SK-N-SH (cell line): ENCODE results near the gene TMEM117. TPM values are rescaled to one million over a fixed set of nuclear protein-coding genes. Genes with fewer than 3 reads are reported as not detected.

Experiments used
- CTCF ChIA-PET: fragments of 300-600, 350-600 bp; formaldehyde crosslinking; extraction: SDS; loops from one replicate; lab custom pipeline; 2021; lab: Yijun Ruan, JAX
- POLR2A ChIA-PET: fragments of 350-600 bp; sonication (Branson Sonifier 250); formaldehyde crosslinking; extraction: SDS; loops from one replicate; lab custom pipeline; 2020; ENCODE audit warnings: antibody characterized with exemption, inconsistent platforms; lab: Yijun Ruan, JAX
- DNase-seq: peaks from one replicate; pipeline ENCODE4 v3.0.0; 2012
- H2AFZ ChIP-seq: fragments of 200-600 bp; sonication (generic); 2 replicates; pipeline ENCODE4 v1.8.1; 2016; ENCODE audit warnings: antibody characterized with exemption, mild to moderate bottlenecking, low read depth
- H3F3A ChIP-seq: fragments of 200-600 bp; sonication (generic); replicated peaks from 2 replicates; pipeline ENCODE3; 2016; ENCODE audit warnings: antibody characterized with exemption, mild to moderate bottlenecking; ENCODE audit not compliant: insufficient read depth
- H3K27ac ChIP-seq, 2 experiments: fragments of 200-500 bp in 1 of 2; fragments of 200-600 bp in 1 of 2; sonication (Bioruptor generic) in 1 of 2; sonication (generic), shearing (Covaris generic) in 1 of 2; 2 replicates each; pipeline versions ENCODE4 v1.5.1 to v1.6.1; 2014 to 2016; ENCODE audit warnings: low read depth in 2 of 2, inconsistent platforms in 1 of 2, low read length in 1 of 2, mild to moderate bottlenecking in 1 of 2, mixed read lengths in 1 of 2
- H3K27me3 ChIP-seq: fragments of 200-600 bp; sonication (generic), shearing (Covaris generic); 2 replicates; pipeline ENCODE4 v1.6.1; 2016; ENCODE audit warnings: mixed run types; ENCODE audit not compliant: insufficient read depth
- H3K36me3 ChIP-seq, 2 experiments: fragments of 200-500 bp in 1 of 2; fragments of 200-600 bp in 1 of 2; sonication (Bioruptor generic) in 1 of 2; sonication (generic) in 1 of 2; replicated peaks in 1 of 2; 2 replicates each; pipeline versions ENCODE3 to v1.5.1; 2014 to 2016; ENCODE audit warnings: low read length in 1 of 2, mild to moderate bottlenecking in 1 of 2; ENCODE audit not compliant: insufficient read depth in 2 of 2, control insufficient read depth in 1 of 2
- H3K4me1 ChIP-seq, 2 experiments: fragments of 200-500 bp in 1 of 2; fragments of 200-600 bp in 1 of 2; sonication (Bioruptor generic) in 1 of 2; sonication (generic), shearing (Covaris generic) in 1 of 2; 2 replicates each; pipeline versions ENCODE4 v1.5.1 to v1.6.1; 2014 to 2016; ENCODE audit warnings: low read depth in 1 of 2, low read length in 1 of 2, mixed run types in 1 of 2; ENCODE audit not compliant: insufficient read depth in 2 of 2, control insufficient read depth in 1 of 2
- H3K4me2 ChIP-seq: fragments of 200-600 bp; sonication (generic), shearing (Covaris generic); 2 replicates; pipeline ENCODE4 v1.6.1; 2017; ENCODE audit warnings: mixed run types
- H3K4me3 ChIP-seq, 2 experiments: fragments of 200-500 bp in 1 of 2; fragments of 200-600 bp in 1 of 2; sonication (Bioruptor generic) in 1 of 2; sonication (generic), shearing (Covaris generic) in 1 of 2; 2 replicates each; pipeline versions ENCODE4 v1.5.1 to v1.8.1; 2014 to 2016; ENCODE audit warnings: low read depth in 2 of 2, inconsistent platforms in 1 of 2, low read length in 1 of 2, mild to moderate bottlenecking in 1 of 2, mixed read lengths in 1 of 2, moderate library complexity in 1 of 2
- H3K79me2 ChIP-seq: fragments of 200-600 bp; sonication (generic); 2 replicates; pipeline ENCODE4 v1.8.1; 2017; ENCODE audit warnings: mild to moderate bottlenecking; ENCODE audit not compliant: insufficient read depth
- H3K9ac ChIP-seq: fragments of 200-600 bp; sonication (generic); 2 replicates; pipeline ENCODE4 v1.6.1; 2017; ENCODE audit warnings: mixed run types
- H3K9me2 ChIP-seq: fragments of 200-600 bp; sonication (generic); 2 replicates; pipeline ENCODE4 v1.6.1; 2017; ENCODE audit warnings: mixed run types
- H3K9me3 ChIP-seq: fragments of 200-600 bp; sonication (generic); 2 replicates; pipeline ENCODE4 v1.6.1; 2017; ENCODE audit warnings: mixed run types, mild to moderate bottlenecking, moderate library complexity
- H4K20me1 ChIP-seq: fragments of 200-600 bp; sonication (generic); 2 replicates; pipeline ENCODE4 v1.6.1; 2017; ENCODE audit warnings: mild to moderate bottlenecking, mixed run types; ENCODE audit not compliant: insufficient read depth
- CHD2 ChIP-seq: fragments of 150-350 bp; IDR thresholded peaks from 2 replicates; pipeline ENCODE4 v1.6.1; 2018; ENCODE audit warnings: low read length; ENCODE audit not compliant: partially characterized antibody
- CTCF ChIP-seq: fragments of 200-600 bp; sonication (generic); IDR thresholded peaks from 2 replicates; pipeline ENCODE4 v1.6.1; 2017; ENCODE audit warnings: antibody characterized with exemption, mild to moderate bottlenecking, moderate library complexity
- EP300 ChIP-seq, 2 experiments: IDR thresholded peaks; 2 replicates each; pipeline versions ENCODE4 v1.4.0 to v1.6.1; 2012; ENCODE audit warnings: borderline replicate concordance in 1 of 2, low read depth in 1 of 2, low read length in 1 of 2
- GABPA ChIP-seq: IDR thresholded peaks from 2 replicates; pipeline ENCODE4 v1.4.0; 2012; ENCODE audit warnings: low read depth, mild to moderate bottlenecking
- NFIC ChIP-seq: IDR thresholded peaks from 2 replicates; pipeline ENCODE4 v1.4.0; 2012; ENCODE audit warnings: borderline replicate concordance
- PBX3 ChIP-seq: IDR thresholded peaks from 2 replicates; pipeline ENCODE4; 2012
- RAD21 ChIP-seq: IDR thresholded peaks from 2 replicates; pipeline ENCODE4 v1.6.1; 2012; ENCODE audit warnings: mild to moderate bottlenecking, low read length
- RCOR1 ChIP-seq: fragments of 150-350 bp; IDR thresholded peaks from 2 replicates; pipeline ENCODE4 v1.6.1; 2017; ENCODE audit warnings: antibody characterized with exemption, low read length
- REST ChIP-seq: IDR thresholded peaks from 2 replicates; pipeline ENCODE4 v1.6.1; 2012; ENCODE audit warnings: mild to moderate bottlenecking, low read depth, low read length, moderate library complexity
- SMC3 ChIP-seq: IDR thresholded peaks from 2 replicates; pipeline ENCODE4 v1.6.1; 2012; ENCODE audit warnings: low read depth, low read length, improper control_type of control experiment
- TEAD4 ChIP-seq: IDR thresholded peaks from 2 replicates; pipeline ENCODE4 v1.4.0; 2012; ENCODE audit warnings: mild to moderate bottlenecking, borderline replicate concordance; ENCODE audit not compliant: insufficient read depth
- USF1 ChIP-seq: IDR thresholded peaks from 2 replicates; pipeline ENCODE4 v1.4.0; 2012; ENCODE audit warnings: low read depth, borderline replicate concordance
- ZBTB33 ChIP-seq: IDR thresholded peaks from 2 replicates; pipeline ENCODE4 v1.4.0; 2012; ENCODE audit warnings: low read depth, borderline replicate concordance
- WGBS: methylation state at CpG from one replicate; pipeline ENCODE4 v1.1.6; 2017; ENCODE audit warnings: low lambda C conversion rate; 5-methylcytosine and 5-hydroxymethylcytosine counted together
- polyA plus RNA-seq, 3 experiments: library from polyadenylated mRNA; depleted of rRNA; stranded (reverse); fragments of >200 nt; gene quantifications; 2 replicates each; pipeline ENCODE4 v1.2.3, GENCODE V29; 2012

TMEM117 gene
- polyA plus RNA-seq, 1 of the 3 experiments (the other 2 are of a cell fraction), result 0.81 TPM

GRCh38 chr12:44381341-44381740, 545.5 kb downstream of the TMEM117 start:
- H2AFZ ChIP-seq, result no peak overlapping the region
- H3K27ac ChIP-seq, result no peak overlapping the region
- no peaks in the 10 kb centered on the region for H3F3A ChIP-seq
- H3K4me3 ChIP-seq, result no peak overlapping the region
- ChIA-PET POLR2A (no interaction called here), CTCF (interaction anchor here (1.1 kb wide), 1 partner anchor 63 kb away, joined by 3 read pairs; no protein-coding TSS in a partner anchor)
- DNase-seq, result no peak
- no peaks in the 10 kb centered on the region for H4K20me1 ChIP-seq
- no peaks in the 10 kb centered on the region for H3K36me3 ChIP-seq
- H3K79me2 ChIP-seq, result no peaks in the 10 kb centered on the region
- 63% methylated on average over 6 of the region's 6 CpGs for WGBS
- peaks cover 0 to 19% of the 10 kb centered on the region in 2 experiments; a peak in 2 of 4 replicates for H3K4me1 ChIP-seq
- no peaks in the 10 kb centered on the region for H3K27me3 ChIP-seq
- H3K4me2 ChIP-seq, result no peak overlapping the region
- no peak overlapping the region for H3K9ac ChIP-seq
- no peak for TF ChIP-seq PBX3
- TF ChIP-seq NFIC, result no peak
- TF ChIP-seq REST, result no peak
- TF ChIP-seq CHD2, result no peak
- no peak for TF ChIP-seq EP300 (IDR thresholded peaks at IDR 0.05; ENCODE audit: borderline replicate concordance in 1 of 2, low read depth in 1 of 2, low read length in 1 of 2)
- TF ChIP-seq GABPA, result no peak
- no peak for TF ChIP-seq SMC3
- no peak for TF ChIP-seq USF1
- TF ChIP-seq RCOR1, result no peak
- no peak for TF ChIP-seq CTCF
- TF ChIP-seq ZBTB33, result no peak
- TF ChIP-seq RAD21, result no peak
- no peak for TF ChIP-seq TEAD4
- no peaks in the 10 kb centered on the region for H3K9me3 ChIP-seq
- H3K9me2 ChIP-seq, result no peaks in the 10 kb centered on the region
